ENCODE measurements around the gene PDZRN3.

The PDZRN3 gene

GRCh38 chr3:73624017-73624820 lies 522 bp downstream of the PDZRN3 start:
- 5% methylated on average over 109 of the region's 112 CpGs for WGBS (ENCODE audit: insufficient coverage)
- POLR2A ChIA-PET, result no interaction called here
- Histone ChIP-seq H3K27me3 (replicated peaks in 2 of 5; ENCODE audit: control insufficient read depth in 4 of 5, insufficient read depth in 5 of 5, low read length in 4 of 5) (peaks cover 0 to 63% (median 29%) of the 10 kb centered on the region in 5 experiments), H3K9me3 (ENCODE audit: control extremely low read depth in 1 of 5, control insufficient read depth in 4 of 5, insufficient read depth in 2 of 5, low read depth in 1 of 5, low read length in 4 of 5) (peaks cover 0 to 2% (median 0%) of the 10 kb centered on the region in 5 experiments), H3K36me3 (ENCODE audit: control insufficient read depth in 4 of 4, insufficient read depth in 4 of 4, low read length in 3 of 4) (no peaks in the 10 kb centered on the region), H3K4me1 (ENCODE audit: control extremely low read depth in 1 of 4, control insufficient read depth in 4 of 4, insufficient read depth in 4 of 4, low read length in 3 of 4) (peaks cover 0 to 5% (median 1%) of the 10 kb centered on the region in 4 experiments), H3K27ac (ENCODE audit: insufficient read depth in 1 of 2, low read depth in 1 of 2, low read length in 2 of 2, poor library complexity in 1 of 2, severe bottlenecking in 2 of 2) (no peak overlapping the region), H3K4me3 (ENCODE audit: control insufficient read depth in 1 of 7, extremely low read depth in 1 of 7, insufficient read depth in 4 of 7, low read depth in 2 of 7, low read length in 6 of 7) (no peak overlapping the region)
- CTCF ChIA-PET, result interaction anchor here (1.0 kb wide), 1 partner anchor 10 kb away, joined by 3 read pairs; no protein-coding TSS in a partner anchor
- no peak for DNase-seq

DNA sequence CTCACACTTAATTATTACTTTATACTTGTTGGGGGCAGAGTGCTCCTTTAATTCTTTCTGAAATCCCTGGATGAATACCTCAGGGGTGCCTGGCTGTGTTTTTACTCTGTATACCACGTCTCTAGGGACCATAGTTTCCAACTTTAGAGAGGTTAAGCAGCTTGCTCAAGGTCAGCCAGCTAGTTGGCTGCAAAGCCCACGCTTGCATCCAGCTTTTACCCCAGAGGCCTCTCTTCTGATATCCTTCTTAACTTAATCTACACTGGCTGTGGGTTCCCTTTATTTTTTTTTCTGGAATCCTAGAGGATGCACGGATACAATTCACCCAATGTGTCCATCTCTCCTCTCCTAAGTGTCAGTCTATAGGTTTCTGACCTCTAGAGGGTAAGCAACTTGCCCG lies 1.4 kb downstream of the PDZRN3 start:
- Histone ChIP-seq H3K27ac (ENCODE audit: insufficient read depth in 1 of 2, low read depth in 1 of 2, low read length in 2 of 2, poor library complexity in 1 of 2, severe bottlenecking in 2 of 2) (no peak overlapping the region), H3K9me3 (ENCODE audit: control extremely low read depth in 1 of 5, control insufficient read depth in 4 of 5, insufficient read depth in 2 of 5, low read depth in 1 of 5, low read length in 4 of 5) (peaks cover 0 to 2% (median 0%) of the 10 kb centered on the region in 5 experiments), H3K4me1 (ENCODE audit: control extremely low read depth in 1 of 4, control insufficient read depth in 4 of 4, insufficient read depth in 4 of 4, low read length in 3 of 4) (peaks cover 0 to 5% (median 1%) of the 10 kb centered on the region in 4 experiments), H3K27me3 (replicated peaks in 2 of 5; ENCODE audit: control insufficient read depth in 4 of 5, insufficient read depth in 5 of 5, low read length in 4 of 5) (peaks cover 0 to 63% (median 29%) of the 10 kb centered on the region in 5 experiments), H3K4me3 (ENCODE audit: control insufficient read depth in 1 of 7, extremely low read depth in 1 of 7, insufficient read depth in 4 of 7, low read depth in 2 of 7, low read length in 6 of 7) (no peak overlapping the region), H3K36me3 (ENCODE audit: control insufficient read depth in 4 of 4, insufficient read depth in 4 of 4, low read length in 3 of 4) (no peaks in the 10 kb centered on the region)
- CTCF ChIA-PET, result interaction anchor here (1.0 kb wide), 1 partner anchor 9 kb away, joined by 3 read pairs; no protein-coding TSS in a partner anchor
- POLR2A ChIA-PET, result no interaction called here
- 57% methylated on average over 3 of the region's 4 CpGs for WGBS (ENCODE audit: insufficient coverage)
- DNase-seq, result no peak

DNA sequence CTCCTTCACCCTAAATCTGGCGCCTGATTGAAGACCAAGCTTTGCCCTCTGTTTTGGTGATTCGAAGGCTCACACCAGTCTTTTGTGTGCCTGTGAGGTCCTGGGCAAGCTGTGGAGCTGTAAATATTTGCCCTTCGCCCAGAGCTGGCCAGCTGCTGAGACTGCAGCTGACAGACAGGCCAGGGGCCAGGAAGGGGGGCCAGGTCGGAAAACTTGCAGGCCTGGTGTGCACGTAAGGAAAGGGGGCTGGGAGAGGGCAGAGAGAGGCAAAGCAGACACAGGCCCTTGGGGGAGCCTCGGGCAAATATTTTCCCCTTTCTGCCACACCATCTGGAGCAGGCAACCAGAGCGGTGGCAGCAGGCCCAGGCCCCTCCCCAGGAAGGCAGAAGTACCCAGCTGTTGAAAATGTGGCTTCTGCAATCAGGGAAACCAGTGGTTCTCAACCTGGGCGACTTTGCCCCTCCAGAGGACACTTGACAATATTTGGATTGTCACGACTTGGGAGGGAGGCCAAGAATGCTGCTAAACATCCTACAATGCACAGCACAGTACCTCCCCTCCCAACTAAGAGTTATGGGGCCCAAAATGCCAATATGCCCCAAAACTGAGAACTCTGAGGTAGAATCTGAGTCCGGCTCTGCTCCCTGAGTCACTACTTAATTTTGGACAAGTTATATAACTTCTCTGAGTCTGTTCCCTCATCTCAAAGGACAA lies 2.5 kb downstream of the PDZRN3 start:
- POLR2A ChIA-PET, result no interaction called here
- Histone ChIP-seq H3K27ac (ENCODE audit: insufficient read depth in 1 of 2, low read depth in 1 of 2, low read length in 2 of 2, poor library complexity in 1 of 2, severe bottlenecking in 2 of 2) (no peak overlapping the region), H3K9me3 (ENCODE audit: control extremely low read depth in 1 of 5, control insufficient read depth in 4 of 5, insufficient read depth in 2 of 5, low read depth in 1 of 5, low read length in 4 of 5) (peaks cover 0 to 2% (median 0%) of the 10 kb centered on the region in 5 experiments), H3K36me3 (ENCODE audit: control insufficient read depth in 4 of 4, insufficient read depth in 4 of 4, low read length in 3 of 4) (no peaks in the 10 kb centered on the region), H3K4me1 (ENCODE audit: control extremely low read depth in 1 of 4, control insufficient read depth in 4 of 4, insufficient read depth in 4 of 4, low read length in 3 of 4) (peaks cover 0 to 5% (median 1%) of the 10 kb centered on the region in 4 experiments), H3K27me3 (replicated peaks in 2 of 5; ENCODE audit: control insufficient read depth in 4 of 5, insufficient read depth in 5 of 5, low read length in 4 of 5) (peaks cover 0 to 60% (median 29%) of the 10 kb centered on the region in 5 experiments), H3K4me3 (ENCODE audit: control insufficient read depth in 1 of 7, extremely low read depth in 1 of 7, insufficient read depth in 4 of 7, low read depth in 2 of 7, low read length in 6 of 7) (no peak overlapping the region)
- CTCF ChIA-PET, result no interaction called here
- WGBS (ENCODE audit: insufficient coverage), result 55% methylated on average over 8 of the region's 10 CpGs
- DNase-seq, result no peak

DNA sequence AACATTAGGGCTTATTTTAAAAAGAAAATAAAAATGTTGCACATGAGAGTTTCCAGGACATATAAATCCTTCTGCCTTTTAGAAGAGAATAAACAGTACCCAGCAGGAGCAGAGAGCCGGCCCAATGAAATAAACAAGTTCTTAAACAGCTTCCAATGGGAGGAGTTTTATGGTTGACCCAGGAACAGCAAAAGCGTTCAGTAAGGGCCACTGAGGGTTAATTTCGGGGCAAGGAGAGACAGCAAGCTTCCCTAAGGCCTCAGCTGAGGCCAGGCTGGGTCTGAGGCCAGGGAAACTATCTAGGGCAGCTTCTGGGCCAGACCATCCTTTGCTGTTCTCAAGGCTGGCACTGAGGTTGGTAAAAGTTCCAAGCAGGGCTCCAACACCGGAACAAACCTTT lies 3.4 kb downstream of the PDZRN3 start:
- no peak overlapping the region for H3K27ac ChIP-seq (ENCODE audit: insufficient read depth in 1 of 2, low read depth in 1 of 2, low read length in 2 of 2, poor library complexity in 1 of 2, severe bottlenecking in 2 of 2)
- peaks cover 0 to 2% (median 0%) of the 10 kb centered on the region in 5 experiments for H3K9me3 ChIP-seq (ENCODE audit: control extremely low read depth in 1 of 5, control insufficient read depth in 4 of 5, insufficient read depth in 2 of 5, low read depth in 1 of 5, low read length in 4 of 5)
- H3K4me1 ChIP-seq (ENCODE audit: control extremely low read depth in 1 of 4, control insufficient read depth in 4 of 4, insufficient read depth in 4 of 4, low read length in 3 of 4), result peaks cover 0 to 5% (median 1%) of the 10 kb centered on the region in 4 experiments
- no peaks in the 10 kb centered on the region for H3K36me3 ChIP-seq (ENCODE audit: control insufficient read depth in 4 of 4, insufficient read depth in 4 of 4, low read length in 3 of 4)
- 62% methylated on average over 3 of the region's 4 CpGs for WGBS (ENCODE audit: insufficient coverage)
- H3K27me3 ChIP-seq (replicated peaks in 2 of 5; ENCODE audit: control insufficient read depth in 4 of 5, insufficient read depth in 5 of 5, low read length in 4 of 5), result peaks cover 0 to 52% (median 29%) of the 10 kb centered on the region in 5 experiments
- POLR2A ChIA-PET, result no interaction called here
- CTCF ChIA-PET, result no interaction called here
- no peak for DNase-seq
- H3K4me3 ChIP-seq (ENCODE audit: control insufficient read depth in 1 of 7, extremely low read depth in 1 of 7, insufficient read depth in 4 of 7, low read depth in 2 of 7, low read length in 6 of 7), result no peak overlapping the region

DNA sequence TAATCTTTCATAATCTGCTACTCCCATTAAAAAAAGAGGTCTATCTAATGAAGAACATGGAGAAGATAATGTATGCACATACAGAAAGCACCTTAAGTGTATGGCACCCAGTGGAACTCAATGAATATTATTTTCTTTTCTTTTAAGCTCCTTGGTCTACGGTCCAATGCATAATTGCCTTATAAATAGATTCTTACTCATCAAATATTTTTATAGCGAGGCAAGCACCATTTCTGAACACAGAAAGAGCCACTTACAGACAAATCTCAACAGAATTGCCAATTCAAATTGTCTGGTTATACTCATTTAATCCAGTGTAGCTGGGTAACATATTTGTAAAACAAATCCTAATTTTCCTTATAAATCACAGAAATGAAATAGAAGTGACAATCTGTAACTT lies 6.3 kb downstream of the PDZRN3 start:
- CTCF ChIA-PET, result no interaction called here

DNA sequence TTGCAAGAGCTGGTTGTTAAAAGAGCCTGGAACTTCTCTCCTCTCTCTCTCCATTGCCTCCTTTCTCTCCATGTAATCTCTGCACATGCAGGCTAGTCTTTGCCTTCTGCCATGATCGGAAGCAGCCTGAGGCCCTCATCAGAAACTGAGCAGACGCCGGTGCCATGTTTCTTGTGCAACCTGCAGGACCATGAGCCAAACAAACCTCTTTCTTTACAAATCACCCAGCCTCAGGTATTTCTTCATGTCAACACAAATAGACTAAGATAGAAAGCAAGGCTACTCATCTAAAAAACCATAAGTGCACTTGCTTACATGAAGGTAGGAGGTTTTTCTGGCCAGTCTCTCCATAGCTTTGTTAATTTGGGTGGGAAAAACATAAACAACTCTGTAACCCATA lies 8.7 kb downstream of the PDZRN3 start:
- no peak for DNase-seq
- no peaks in the 10 kb centered on the region for H3K4me1 ChIP-seq (ENCODE audit: control extremely low read depth in 1 of 4, control insufficient read depth in 4 of 4, insufficient read depth in 4 of 4, low read length in 3 of 4)
- peaks cover 0 to 5% (median 3%) of the 10 kb centered on the region in 5 experiments for H3K27me3 ChIP-seq (replicated peaks in 2 of 5; ENCODE audit: control insufficient read depth in 4 of 5, insufficient read depth in 5 of 5, low read length in 4 of 5)
- ChIA-PET CTCF (interaction anchor here (1.6 kb wide), 1 partner anchor 10 kb away, joined by 5 read pairs; no protein-coding TSS in a partner anchor), POLR2A (no interaction called here)
- no peaks in the 10 kb centered on the region for H3K9me3 ChIP-seq (ENCODE audit: control extremely low read depth in 1 of 5, control insufficient read depth in 4 of 5, insufficient read depth in 2 of 5, low read depth in 1 of 5, low read length in 4 of 5)
- no peak overlapping the region for H3K4me3 ChIP-seq (ENCODE audit: control insufficient read depth in 1 of 7, extremely low read depth in 1 of 7, insufficient read depth in 4 of 7, low read depth in 2 of 7, low read length in 6 of 7)
- no peak overlapping the region for H3K27ac ChIP-seq (ENCODE audit: insufficient read depth in 1 of 2, low read depth in 1 of 2, low read length in 2 of 2, poor library complexity in 1 of 2, severe bottlenecking in 2 of 2)
- 97% methylated on average over 3 of the region's 3 CpGs for WGBS (ENCODE audit: insufficient coverage)
- H3K36me3 ChIP-seq (ENCODE audit: control insufficient read depth in 4 of 4, insufficient read depth in 4 of 4, low read length in 3 of 4), result no peaks in the 10 kb centered on the region

More for the DNA sequence above, 6.3 kb downstream of the PDZRN3 start:
- DNase-seq, result no peak
- no peaks in the 10 kb centered on the region for H3K36me3 ChIP-seq (ENCODE audit: control insufficient read depth in 4 of 4, insufficient read depth in 4 of 4, low read length in 3 of 4)
- peaks cover 3 to 23% (median 10%) of the 10 kb centered on the region in 5 experiments for H3K27me3 ChIP-seq (replicated peaks in 2 of 5; ENCODE audit: control insufficient read depth in 4 of 5, insufficient read depth in 5 of 5, low read length in 4 of 5)
- no peak overlapping the region for H3K4me3 ChIP-seq (ENCODE audit: control insufficient read depth in 1 of 7, extremely low read depth in 1 of 7, insufficient read depth in 4 of 7, low read depth in 2 of 7, low read length in 6 of 7)
- WGBS (ENCODE audit: insufficient coverage), result 100% methylated on average over 2 of the region's 2 CpGs
- no peak overlapping the region for H3K27ac ChIP-seq (ENCODE audit: insufficient read depth in 1 of 2, low read depth in 1 of 2, low read length in 2 of 2, poor library complexity in 1 of 2, severe bottlenecking in 2 of 2)
- no peaks in the 10 kb centered on the region for H3K9me3 ChIP-seq (ENCODE audit: control extremely low read depth in 1 of 5, control insufficient read depth in 4 of 5, insufficient read depth in 2 of 5, low read depth in 1 of 5, low read length in 4 of 5)
- POLR2A ChIA-PET, result no interaction called here
- no peaks in the 10 kb centered on the region for H3K4me1 ChIP-seq (ENCODE audit: control extremely low read depth in 1 of 4, control insufficient read depth in 4 of 4, insufficient read depth in 4 of 4, low read length in 3 of 4)

- H3K27me3 ChIP-seq (replicated peaks in 2 of 5; ENCODE audit: control insufficient read depth in 4 of 5, insufficient read depth in 5 of 5, low read length in 4 of 5), result peaks cover 0 to 3% (median 2%) of the 10 kb centered on the region in 5 experiments
- WGBS (ENCODE audit: insufficient coverage), result 83% methylated on average over 1 of the region's 2 CpGs
- no peaks in the 10 kb centered on the region for H3K36me3 ChIP-seq (ENCODE audit: control insufficient read depth in 4 of 4, insufficient read depth in 4 of 4, low read length in 3 of 4)
- no peak overlapping the region for H3K27ac ChIP-seq (ENCODE audit: insufficient read depth in 1 of 2, low read depth in 1 of 2, low read length in 2 of 2, poor library complexity in 1 of 2, severe bottlenecking in 2 of 2)
- ChIA-PET POLR2A (no interaction called here), CTCF (interaction anchor here (1.0 kb wide), 1 partner anchor 9 kb away, joined by 3 read pairs; no protein-coding TSS in a partner anchor)
- DNase-seq, result no peak
- H3K4me3 ChIP-seq (ENCODE audit: control insufficient read depth in 1 of 7, extremely low read depth in 1 of 7, insufficient read depth in 4 of 7, low read depth in 2 of 7, low read length in 6 of 7), result no peak overlapping the region
- no peaks in the 10 kb centered on the region for H3K9me3 ChIP-seq (ENCODE audit: control extremely low read depth in 1 of 5, control insufficient read depth in 4 of 5, insufficient read depth in 2 of 5, low read depth in 1 of 5, low read length in 4 of 5)
- H3K4me1 ChIP-seq (ENCODE audit: control extremely low read depth in 1 of 4, control insufficient read depth in 4 of 4, insufficient read depth in 4 of 4, low read length in 3 of 4), result no peaks in the 10 kb centered on the region
Observed at GRCh38 chr3:73614419-73614818, 10.3 kb downstream of the PDZRN3 start.
